CD4-positive, alpha-beta T cell treated with Interleukin-12 subunit alpha and Interleukin-12 subunit beta, for 1 hour (primary cell): ENCODE results near the gene FBXL12.
"Not testable (repeated sequence)": the region's sequence is repeated elsewhere in the genome, so short reads cannot be mapped to it uniquely, and the experiment has no call there.

Experiments used
- DNase-seq: peaks from one replicate; pipeline ENCODE4 v3.0.0-alpha.2; 2020

FBXL12 gene

GRCh38 chr19:9836021-9836420 lies 17.1 kb upstream of the FBXL12 start:
- DNase-seq: no peak

DNA sequence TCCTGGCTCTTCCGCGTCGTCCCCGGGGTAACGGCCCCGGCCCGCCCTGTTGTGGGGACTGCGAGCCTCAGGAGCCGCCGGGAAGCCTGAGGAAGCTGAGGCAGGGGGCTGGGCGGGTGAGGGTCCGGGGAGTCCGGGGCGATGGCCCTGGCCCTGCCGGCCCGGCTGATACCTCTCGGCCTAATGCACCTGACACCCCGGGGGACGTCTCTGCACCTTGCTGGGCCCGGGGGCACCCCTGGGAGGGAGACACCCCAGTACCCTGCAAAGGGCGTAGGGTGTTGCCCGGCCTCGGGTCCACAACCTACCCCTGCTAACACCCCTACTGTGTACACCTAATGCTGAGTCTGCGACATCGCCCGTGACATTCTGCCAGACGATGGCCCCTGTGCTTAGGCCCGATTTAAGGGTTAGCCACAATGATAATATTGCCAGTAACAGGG lies 16.6 kb upstream of the FBXL12 start:
- DNase-seq: no peak

DNA sequence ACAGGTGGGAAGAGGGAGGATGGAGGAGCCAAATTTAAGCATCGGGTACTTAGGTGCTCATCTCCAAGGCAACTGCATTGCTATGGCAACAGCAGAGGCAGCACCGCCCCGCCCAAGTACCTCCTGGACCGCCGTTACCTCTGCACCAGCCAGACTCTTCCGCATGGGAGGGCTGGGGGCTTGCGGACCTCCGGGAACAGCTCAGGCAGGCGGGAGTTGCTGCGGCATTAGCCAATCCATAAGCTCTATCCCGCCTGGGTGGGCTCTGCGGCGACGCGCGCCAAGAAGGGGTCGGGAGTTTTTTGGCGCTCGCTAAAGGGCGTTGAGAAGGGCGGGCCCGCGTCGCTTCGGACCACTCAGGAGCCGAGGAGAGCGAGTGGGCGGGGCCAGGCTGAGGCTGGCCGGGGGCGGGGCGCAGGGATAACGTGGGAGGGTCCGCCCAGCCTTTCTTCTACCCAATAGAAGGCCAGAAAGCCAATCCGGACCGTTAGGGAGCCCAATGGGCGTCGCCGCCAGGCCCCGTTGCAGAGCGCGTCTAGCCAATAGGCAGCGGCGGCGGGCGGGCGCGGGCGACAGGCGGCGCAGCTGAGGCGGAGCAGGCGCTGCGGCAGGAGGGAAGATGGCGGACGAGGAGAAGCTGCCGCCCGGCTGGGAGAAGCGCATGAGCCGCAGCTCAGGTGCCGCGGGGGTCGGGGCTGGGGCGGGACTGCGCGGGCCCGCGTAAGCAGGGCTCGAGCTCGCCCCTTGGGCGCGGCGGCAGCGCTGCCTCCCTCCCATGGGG lies 16.0 kb upstream of the FBXL12 start, which contains the start of gene PIN1:
PIN1 (plus strand) TSS at position 593 of the 781 bp plus-strand sequence; CDS start at position 620, 27 bp downstream.
- DNase-seq: peak; percentile 100

GRCh38 chr19:9834307-9834725 lies 15.4 kb upstream of the FBXL12 start:
- no peak for DNase-seq

- DNase-seq: no peak
Measured at GRCh38 chr19:9828551-9829063, 9.7 kb upstream of the FBXL12 start.

DNA sequence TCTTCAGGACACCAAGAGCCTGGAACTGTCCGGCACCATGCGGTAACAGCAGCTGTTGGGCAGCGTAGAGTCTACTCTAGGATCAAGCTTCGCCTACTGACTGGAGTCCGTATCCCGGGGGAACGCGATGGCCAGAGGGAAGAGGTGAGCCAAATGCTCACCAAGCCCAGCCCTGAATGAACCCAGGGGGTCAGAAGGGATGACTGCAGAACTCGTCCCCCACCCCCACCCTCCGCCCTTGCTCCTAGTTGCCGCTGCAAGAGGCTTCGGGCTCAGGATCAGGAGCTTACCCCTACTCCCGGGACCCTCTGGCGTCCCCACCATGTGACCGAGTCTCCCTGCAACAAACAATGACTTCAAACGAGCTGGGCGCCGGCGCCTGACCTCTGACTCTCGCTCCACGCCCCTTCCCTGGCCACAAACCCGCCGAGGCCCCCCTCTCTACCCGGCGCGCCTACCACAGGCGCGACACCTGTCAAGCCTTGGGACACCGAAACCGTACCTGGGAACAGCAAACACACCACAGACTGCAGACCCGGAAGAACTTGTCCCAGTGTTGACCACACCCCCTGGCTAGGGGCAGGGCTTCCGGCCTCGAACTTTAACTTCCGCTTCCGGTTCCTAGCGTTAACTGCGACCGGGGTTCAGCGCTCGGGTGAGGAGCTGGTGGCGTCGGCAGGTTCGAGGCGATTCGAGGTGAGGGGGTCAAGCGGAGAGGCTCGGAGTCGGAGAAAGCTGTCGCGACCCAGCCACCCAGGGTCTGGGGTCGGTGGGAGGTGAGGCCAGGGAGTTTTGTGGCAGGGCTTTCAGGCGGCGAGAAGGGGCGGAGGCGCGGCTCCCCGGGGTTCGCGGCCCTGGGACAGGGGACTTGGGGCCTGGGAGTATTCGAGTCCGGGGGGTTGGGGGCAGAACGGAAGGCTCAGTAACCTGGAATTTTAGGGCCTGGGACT lies 8.7 kb upstream of the FBXL12 start, which contains the start of gene UBL5:
UBL5 (plus strand) TSS at position 630 of the 950 bp plus-strand sequence. CDS start 420 bp downstream, outside the sequence.
- peak; percentile 92 for DNase-seq

DNA sequence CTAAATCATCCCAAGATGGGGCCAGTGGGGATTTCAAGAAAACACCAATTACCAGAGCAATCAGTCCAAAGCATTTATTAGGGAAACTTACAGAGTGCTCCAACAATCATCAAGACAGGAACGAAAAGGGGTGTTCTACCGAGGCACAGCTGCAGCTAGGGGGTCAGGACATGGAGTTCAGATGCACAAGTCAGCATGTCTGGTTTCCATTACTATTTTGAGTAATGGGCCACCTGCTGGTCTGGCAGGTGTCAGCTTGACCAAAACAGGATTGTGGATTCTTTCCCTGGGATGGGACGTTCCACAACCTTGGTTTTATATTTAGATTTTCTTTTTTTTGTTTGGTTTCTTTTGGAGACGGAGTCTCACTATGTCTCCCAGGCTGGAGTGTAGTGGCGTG lies 4.9 kb upstream of the FBXL12 start:
- no peak for DNase-seq

- DNase-seq: not testable (repeated sequence)
Measured at GRCh38 chr19:9820034-9820433, 1.2 kb upstream of the FBXL12 start.

GRCh38 chr19:9819596-9819909 lies 674 bp upstream of the FBXL12 start:
- DNase-seq: no peak

- no peak for DNase-seq
Measured at GRCh38 chr19:9818175-9818733, 625 bp downstream of the FBXL12 start.

DNA sequence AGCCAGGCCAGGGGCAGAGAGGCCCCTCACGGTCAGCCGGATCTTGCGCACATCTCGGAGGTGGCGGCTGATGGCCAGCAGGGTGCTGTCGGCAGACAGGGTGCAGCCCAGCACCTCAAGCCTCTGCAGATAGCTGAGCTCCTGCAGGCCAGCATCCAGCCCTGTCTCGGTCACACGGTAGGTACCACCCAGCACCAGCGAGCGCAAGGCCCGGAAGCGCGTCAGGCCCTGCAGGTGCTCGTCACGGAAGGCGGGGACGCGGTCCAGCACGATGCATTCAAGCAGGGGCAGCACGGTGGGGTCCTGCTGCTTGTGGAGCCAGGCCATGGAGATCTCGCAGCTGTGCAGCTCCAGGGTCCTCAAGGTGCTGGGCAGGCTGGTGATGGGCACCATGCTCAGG lies 7.7 kb downstream of the FBXL12 start:
- DNase-seq: no peak

DNA sequence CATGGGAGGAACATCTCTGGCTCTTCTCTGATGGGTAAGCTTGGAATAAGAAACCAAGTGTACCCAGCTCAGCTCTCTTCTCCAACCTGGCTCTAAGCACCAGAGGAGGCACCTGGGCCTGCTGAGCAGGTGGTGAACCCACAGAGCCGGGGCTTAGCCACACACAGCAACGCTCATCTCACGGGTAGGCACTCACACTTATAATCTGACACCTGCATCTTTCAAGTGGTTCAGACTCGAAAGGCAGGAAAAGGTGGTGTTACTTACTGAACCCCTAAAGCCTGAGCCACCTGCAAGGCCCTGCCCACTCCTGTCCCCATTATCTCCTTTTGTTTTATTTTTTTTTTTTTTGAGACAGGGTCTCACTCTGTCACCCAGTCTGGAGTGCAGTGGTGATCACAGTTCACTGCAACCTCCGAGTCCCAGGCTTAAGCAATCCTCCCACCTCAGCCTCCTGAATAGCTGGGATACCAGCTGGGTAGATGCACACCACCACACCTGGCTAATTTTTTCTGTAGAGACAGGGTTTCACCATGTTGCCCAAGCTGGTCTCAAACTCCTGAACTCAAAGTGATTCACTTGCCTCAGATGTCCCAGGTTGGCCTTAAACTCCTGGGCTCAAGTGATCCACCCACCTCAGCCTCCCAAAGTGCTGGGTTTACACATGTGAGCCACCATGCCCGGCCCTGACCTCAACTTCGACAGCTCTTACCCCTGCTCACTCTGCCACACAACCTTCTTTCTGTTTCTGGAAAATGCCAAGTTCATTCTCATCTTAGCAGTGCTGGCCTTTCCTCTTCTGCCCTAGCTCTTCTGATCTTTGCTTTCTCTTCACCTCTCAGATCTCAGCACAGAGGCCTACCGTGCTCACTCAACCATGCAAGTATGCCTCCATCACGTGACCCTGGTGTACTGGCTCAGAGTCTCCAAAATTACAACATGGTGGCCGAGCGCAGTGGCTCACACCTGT lies 9.7 kb downstream of the FBXL12 start:
- DNase-seq: peak; percentile 67

GRCh38 chr19:9806803-9807202 lies 12.1 kb downstream of the FBXL12 start:
- DNase-seq: no peak

GRCh38 chr19:9801976-9802375 lies 16.9 kb downstream of the FBXL12 start:
- DNase-seq: no peak

GRCh38 chr19:9799162-9799561 lies 19.7 kb downstream of the FBXL12 start:
- no peak for DNase-seq

DNA sequence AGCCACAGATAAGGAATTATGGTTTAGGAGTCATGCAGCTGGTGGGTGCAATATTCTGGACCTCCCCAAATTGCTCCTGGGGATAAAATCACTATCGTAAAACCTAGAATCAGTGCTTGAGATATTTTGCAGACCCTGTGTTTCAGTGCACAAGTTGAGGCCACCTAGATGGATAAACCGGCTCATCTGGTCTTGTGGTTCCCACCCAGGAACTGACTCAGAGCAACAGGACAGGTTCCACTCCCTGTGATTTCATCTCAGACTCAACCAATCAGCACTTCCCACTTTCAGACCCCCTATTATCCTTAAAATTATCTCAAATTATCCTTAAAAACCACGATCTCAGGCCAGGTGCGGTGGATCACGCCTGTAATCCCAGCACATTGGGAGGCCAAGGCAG lies 21.0 kb downstream of the FBXL12 start:
- DNase-seq: no peak

GRCh38 chr19:9796113-9796773 lies 22.6 kb downstream of the FBXL12 start:
- DNase-seq: peak; percentile 93

DNA sequence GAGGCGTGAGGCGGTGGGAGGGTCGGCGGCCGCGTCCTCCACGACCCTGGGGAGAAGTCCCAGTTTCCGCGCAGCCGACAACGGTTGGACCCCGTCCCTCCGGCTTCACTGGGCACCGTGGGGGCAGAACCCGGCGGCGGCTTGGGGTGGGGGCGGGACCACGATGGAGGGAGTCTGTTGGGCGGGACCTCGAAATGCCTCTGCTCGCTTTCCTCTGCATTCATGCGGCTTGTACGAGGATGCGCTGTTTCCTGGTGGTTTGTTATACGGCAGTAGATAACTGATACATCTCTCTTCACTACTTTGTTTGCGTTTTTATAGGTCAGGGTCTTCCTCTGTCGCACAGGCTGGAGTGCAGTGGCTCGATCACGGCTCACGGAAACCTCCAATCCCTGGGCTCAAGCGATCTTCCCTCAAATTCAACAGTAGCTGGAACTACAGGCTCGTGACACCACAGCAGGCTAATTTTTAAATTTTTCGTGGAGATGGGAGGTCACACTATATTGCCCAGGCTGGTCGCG lies 25.7 kb downstream of the FBXL12 start:
- DNase-seq: peak; percentile 75

GRCh38 chr19:9792206-9793070 lies 26.4 kb downstream of the FBXL12 start:
- peak; percentile 94 for DNase-seq
